K562 (cell line): Measurements from ENCODE around the gene CCDC33. TPM values are rescaled to one million over a fixed set of nuclear protein-coding genes. Genes with fewer than 3 reads are reported as not detected.

Experiments
- ATAC-seq: fragments of 200-7000 bp; cut with Tn5 transposase; 3 replicates; pipeline ENCODE4 v1.9.1; 2020; ENCODE audit warnings: moderate library complexity
- BruUV-seq: library from RNA; stranded (reverse); fragments of 400-500 nt; replicated peaks from 2 replicates; lab custom pipeline; 2021; lab: Mats Ljungman, UMichigan
- CTCF ChIA-PET: fragments of 300-600 bp; formaldehyde crosslinking; extraction: SDS; loops from one replicate; lab custom pipeline; 2021; ENCODE audit warnings: low intra/inter-chr PET ratio; lab: Yijun Ruan, JAX
- POLR2A ChIA-PET: fragments of 300-600, 350-650 bp; sonication (Branson Sonifier 250); formaldehyde crosslinking; extraction: SDS; loops from one replicate; lab custom pipeline; 2021; ENCODE audit warnings: antibody characterized with exemption, inconsistent platforms; lab: Yijun Ruan, JAX
- DNase-seq, 4 experiments: peaks; one replicate each; pipeline versions ENCODE4 v3.0.0 to v3.0.0-alpha.2; 2011 to 2018; ENCODE audit warnings: low spot score in 3 of 4, mixed read lengths in 3 of 4; ENCODE audit errors: extremely low read depth in 1 of 4
- FAIRE-seq: peaks from 2 replicates; lab custom pipeline; 2011; peaks lifted over from hg19 to GRCh38; lab: Jason Lieb, UNC
- H2AFZ ChIP-seq: 2 replicates; pipeline ENCODE4 v1.6.0; 2011; ENCODE audit warnings: low read depth, low read length, control low read depth, inconsistent platforms
- H3K27ac ChIP-seq: fragments of 200-600 bp; 3 replicates; pipeline ENCODE4 v1.8.0; 2011; ENCODE audit warnings: low read depth, mild to moderate bottlenecking, control low read depth, inconsistent platforms, low read length, moderate library complexity, mixed read lengths; ENCODE audit errors: extremely low read depth
- H3K27me3 ChIP-seq, 2 experiments: fragments of 300-600 bp in 1 of 2; 2 replicates in 1 of 2; 3 replicates in 1 of 2; pipeline versions ENCODE4 v1.6.0 to v1.8.0; 2011; ENCODE audit warnings: inconsistent platforms in 2 of 2, low read length in 2 of 2, mild to moderate bottlenecking in 1 of 2, mixed read lengths in 1 of 2, moderate library complexity in 1 of 2; ENCODE audit not compliant: control insufficient read depth in 2 of 2, insufficient read depth in 2 of 2
- H3K36me3 ChIP-seq: fragments of 300-600 bp; 3 replicates; pipeline ENCODE4 v1.8.0; 2011; ENCODE audit warnings: mild to moderate bottlenecking, low read length, inconsistent platforms; ENCODE audit not compliant: control insufficient read depth, insufficient read depth
- H3K4me1 ChIP-seq, 2 experiments: fragments of 200-600 bp in 1 of 2; replicated peaks in 1 of 2; 2 replicates in 1 of 2; 3 replicates in 1 of 2; pipeline versions ENCODE4 v1.5.1 to v1.8.0; 2011; ENCODE audit warnings: inconsistent platforms in 2 of 2, low read length in 2 of 2, mild to moderate bottlenecking in 1 of 2, mixed read lengths in 1 of 2, moderate library complexity in 1 of 2; ENCODE audit not compliant: control insufficient read depth in 2 of 2, insufficient read depth in 2 of 2
- H3K4me2 ChIP-seq: 2 replicates; pipeline ENCODE4 v1.6.1; 2011; ENCODE audit warnings: low read length, control low read depth, inconsistent platforms, mixed read lengths; ENCODE audit not compliant: insufficient read depth
- H3K4me3 ChIP-seq: fragments of 200-600 bp; sonication (generic), shearing (Covaris generic); 2 replicates; pipeline ENCODE4 v1.5.1; 2016; ENCODE audit warnings: control low read depth, inconsistent platforms
- H3K79me2 ChIP-seq: fragments of 200-600 bp; 3 replicates; pipeline ENCODE4 v1.8.0; 2011; ENCODE audit warnings: low read length, inconsistent platforms; ENCODE audit not compliant: control insufficient read depth, insufficient read depth
- H3K9ac ChIP-seq, 2 experiments: 2 replicates each; pipeline versions ENCODE4 v1.6.0 to v1.6.1; 2011; ENCODE audit warnings: low read depth in 2 of 2, low read length in 2 of 2, control low read depth in 1 of 2, inconsistent platforms in 1 of 2, mild to moderate bottlenecking in 1 of 2, mixed read lengths in 1 of 2; ENCODE audit not compliant: insufficient read depth in 1 of 2
- H3K9me1 ChIP-seq: one replicate; pipeline ENCODE4 v1.6.0; 2011; ENCODE audit warnings: inconsistent platforms, mild to moderate bottlenecking, low read length, moderate library complexity; ENCODE audit not compliant: control insufficient read depth, insufficient read depth
- H3K9me3 ChIP-seq: replicated peaks from 2 replicates; pipeline ENCODE4 v1.5.1; 2011; ENCODE audit warnings: low read depth, low read length, inconsistent platforms; ENCODE audit not compliant: control insufficient read depth, insufficient read depth
- H4K20me1 ChIP-seq: replicated peaks from 2 replicates; pipeline ENCODE4 v1.6.1; 2011; ENCODE audit warnings: low read length, inconsistent platforms, mixed read lengths; ENCODE audit not compliant: control insufficient read depth, insufficient read depth
- HDAC2 ChIP-seq: fragments of 450-650 bp; IDR thresholded peaks from 2 replicates; pipeline ENCODE4 v1.6.1; 2016; ENCODE audit warnings: mild to moderate bottlenecking
- L3MBTL2 ChIP-seq: fragments of 450-650 bp; IDR thresholded peaks from 2 replicates; pipeline ENCODE4 v1.6.1; 2016; ENCODE audit warnings: mild to moderate bottlenecking, moderate library complexity
- LEF1 ChIP-seq: fragments of 450-650 bp; IDR thresholded peaks from 2 replicates; pipeline ENCODE4 v1.6.1; 2016; ENCODE audit warnings: mild to moderate bottlenecking
- NCOR1 ChIP-seq: fragments of 450-650 bp; IDR thresholded peaks from 2 replicates; pipeline ENCODE4 v1.6.1; 2016; ENCODE audit warnings: mild to moderate bottlenecking, moderate library complexity
- NFXL1 ChIP-seq: fragments of 450-650 bp; formaldehyde crosslinking; IDR thresholded peaks from 2 replicates; pipeline ENCODE4 v1.4.0; 2021; ENCODE audit warnings: mild to moderate bottlenecking
- SMAD4 ChIP-seq: fragments of 250-450 bp; sonication (Bioruptor Pico); conservative IDR thresholded peaks from 2 replicates; pipeline ENCODE4 v1.8.0; 2021; ENCODE audit warnings: inconsistent platforms, mild to moderate bottlenecking, moderate library complexity
- SP2 ChIP-seq: IDR thresholded peaks from 2 replicates; pipeline ENCODE4 v1.6.1; 2011; ENCODE audit warnings: mild to moderate bottlenecking, low read depth, low read length, moderate library complexity; ENCODE audit not compliant: poor library complexity, severe bottlenecking; ENCODE audit errors: extremely low read depth
- TBL1XR1 ChIP-seq, 2 experiments: IDR thresholded peaks; 2 replicates each; pipeline ENCODE4 v1.6.1; 2012; ENCODE audit warnings: improper control_type of control experiment in 2 of 2, low read length in 2 of 2, mild to moderate bottlenecking in 1 of 2
- ZBTB17 ChIP-seq: fragments of 450-650 bp; formaldehyde crosslinking; IDR thresholded peaks from 2 replicates; pipeline ENCODE4 v1.4.0; 2020; ENCODE audit warnings: mild to moderate bottlenecking
- ZEB2 ChIP-seq: fragments of 450-650 bp; IDR thresholded peaks from 2 replicates; pipeline ENCODE4 v1.6.1; 2016
- ZNF551 ChIP-seq: fragments of 250-450 bp; sonication (Bioruptor Pico); IDR thresholded peaks from 2 replicates; pipeline ENCODE4 v1.5.0; 2021; ENCODE audit warnings: mild to moderate bottlenecking, moderate library complexity
- ZNF77 ChIP-seq: fragments of 250-450 bp; sonication (Bioruptor Pico); IDR thresholded peaks from 2 replicates; pipeline ENCODE4 v1.5.0; 2020
- WGBS: fragments of 100-300 bp; shearing (Covaris generic); methylation state at CpG from one replicate; pipeline ENCODE4 v1.1.6; 2016; ENCODE audit warnings: low coverage, mixed read lengths; ENCODE audit not compliant: insufficient coverage; ENCODE audit errors: missing lambda C conversion rate; 5-methylcytosine and 5-hydroxymethylcytosine counted together
- in situ Hi-C: fragments of 300-500 bp; cut with MboI; formaldehyde crosslinking; loops from 4 replicates; pipeline ENCODE4 v1.15.0; 2018; ENCODE audit warnings: inconsistent platforms, mixed read lengths
- intact Hi-C: fragments of 100-400 bp; cut with micrococcal nuclease; formaldehyde crosslinking; loops from 2 replicates; pipeline ENCODE4 v1.14.2; 2022
- polyA plus RNA-seq, 8 experiments: library from polyadenylated mRNA; depleted of rRNA in 4 of 8; stranded (reverse) in 5 of 8; unstranded in 3 of 8; fragments of >200 nt; fragmentation: Nextera tagmentation in 2 of 8; fragmentation: Illumina TruSeq in 1 of 8; extraction: Ambion mirVana in 2 of 8; extraction: Trizol in 1 of 8; gene quantifications; 2 replicates each; pipeline versions ENCODE4 v1.2.1 to v1.2.3, GENCODE V29; 2011 to 2014; ENCODE audit warnings: inconsistent platforms in 1 of 8, missing spikeins in 1 of 8
- total RNA-seq, 7 experiments: library from RNA; depleted of rRNA in 6 of 7; stranded (reverse); fragments of >200 nt in 6 of 7; fragmentation: Illumina TruSeq in 2 of 7; extraction: Trizol in 2 of 7; gene quantifications; 2 replicates each; pipeline versions ENCODE4 v1.2.1 to v1.2.3, GENCODE V29; 2011 to 2021; ENCODE audit warnings: low replicate concordance in 1 of 7
- TF ChIP-seq, protein P1 (sequence below): fragments of 450-650 bp; formaldehyde crosslinking; conservative IDR thresholded peaks from 2 replicates; pipeline ENCODE4 v1.4.0; 2022; ENCODE audit warnings: mild to moderate bottlenecking, missing genetic modification characterization
- TF ChIP-seq, protein P2 (sequence below): fragments of 250-450 bp; sonication (Bioruptor Pico); IDR thresholded peaks from 2 replicates; pipeline ENCODE4 v1.8.0; 2022; ENCODE audit warnings: moderate library complexity, mild to moderate bottlenecking, inconsistent platforms
- TF ChIP-seq, protein P3 (sequence below): fragments of 450-650 bp; IDR thresholded peaks from 2 replicates; pipeline ENCODE4 v1.6.1; 2016; ENCODE audit warnings: mild to moderate bottlenecking

The CCDC33 gene
- total and polyA plus RNA-seq, 9 of the 15 experiments (the other 6 are each of a cell fraction or from before 2014, with no cell fraction given) = 0.08 to 1.1 (median 0.15) TPM; not detected in 4

DNA sequence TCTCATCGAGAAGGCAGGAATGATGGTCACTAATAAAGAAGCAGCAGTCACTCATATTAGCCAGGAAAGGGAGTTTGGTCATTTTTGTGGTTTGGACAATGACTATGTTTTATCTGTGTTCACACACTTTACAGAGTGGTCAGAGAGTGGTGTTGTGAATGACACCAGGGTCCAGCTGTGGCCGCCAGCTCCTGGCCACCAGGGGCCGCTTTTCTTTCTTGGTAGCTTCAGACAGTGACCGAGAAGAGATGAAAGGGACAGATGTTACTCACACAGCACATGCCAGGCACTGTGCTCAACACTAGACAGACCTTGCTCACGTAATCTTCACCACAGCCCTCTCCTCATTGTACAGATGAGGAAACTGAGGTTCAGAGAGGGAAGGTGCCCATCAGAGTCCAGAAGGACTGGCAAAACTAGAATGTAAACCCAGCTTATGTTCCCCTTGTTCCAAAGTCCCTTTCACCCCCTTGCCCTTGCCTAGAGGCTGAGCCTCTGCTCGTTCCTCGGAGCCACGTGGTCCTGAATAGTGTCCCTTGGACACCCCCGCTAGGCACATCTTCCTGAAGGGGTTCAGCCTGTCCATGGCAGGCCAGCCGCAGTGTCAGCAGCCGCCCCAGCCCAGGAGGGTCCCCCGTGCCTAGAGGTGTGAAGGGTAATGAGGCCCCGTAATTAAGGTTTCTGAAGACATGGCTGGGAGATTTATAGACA is 75.8 kb downstream of the CCDC33 start:
- H3K9me1 ChIP-seq = no peaks in the 10 kb centered on the region
- no TSS peak for BruUV-seq
- H4K20me1 ChIP-seq = peaks cover 6% of the 10 kb centered on the region; the same call in 1 of the 2 replicates
- peak overlapping the region in 1 of 2 experiments; percentile 55; a peak in 1 of 4 replicates for H3K9ac ChIP-seq
- peak; percentile 98 for FAIRE-seq
- intact Hi-C loops = loop anchor here (1.0 kb wide), 1 partner anchor 8 kb away; no protein-coding TSS in a partner anchor
- peaks cover 34 to 38% of the 10 kb centered on the region in 2 experiments for H3K4me1 ChIP-seq
- POLR2A ChIA-PET = interaction anchor here (1.1 kb wide), 1 partner anchor 9 kb away, joined by 4 read pairs; no protein-coding TSS in a partner anchor
- DNase-seq = peak; percentile 79 to 85 (median 82)
- no peaks in the 10 kb centered on the region for H3K36me3 ChIP-seq
- H2AFZ ChIP-seq = peak overlapping the region; percentile 90
- no peak overlapping the region for H3K4me3 ChIP-seq
- H3K27ac ChIP-seq = peak overlapping the region; percentile 10; the same call in 1 of the 3 replicates
- peak overlapping the region; percentile 42 for H3K4me2 ChIP-seq
- H3K27me3 ChIP-seq = 0 out of 5 replicates have a peak, but pooled peaks cover 0 to 2% of the 10 kb centered on the region in 2 experiments
- no peaks in the 10 kb centered on the region for H3K9me3 ChIP-seq
- CTCF ChIA-PET = interaction anchor here (0.6 kb wide), 1 partner anchor 9 kb away, joined by 3 read pairs; no protein-coding TSS in a partner anchor
- in situ Hi-C loops = no loop called here
- peak; percentile 93 for ATAC-seq
- H3K79me2 ChIP-seq = no peaks in the 10 kb centered on the region
- 19% methylated on average over 13 of the region's 13 CpGs for WGBS
- TF ChIP-seq NCOR1 (no peak), SMAD4 (CRISPR knock-in tag) (no peak; the same call in 1 of the 2 replicates), LEF1 (peak; percentile 55; the same call in 1 of the 2 replicates), HDAC2 (0 out of 2 replicates have a peak, but pooled peaks have one; percentile 60), SP2 (no peak), ZNF551 (CRISPR knock-in tag) (no peak), L3MBTL2 (peak; percentile 93), TBL1XR1 (IDR thresholded peaks at IDR 0.05; ENCODE audit: low read length in 2 of 2) (0 out of 4 replicates have a peak, but pooled peaks of 1 of the 2 experiments have one; percentile 32), ZNF77 (CRISPR knock-in tag) (no peak), NFXL1 (no peak), ZBTB17 (CRISPR knock-in tag) (no peak), ZEB2 (0 out of 2 replicates have a peak, but pooled peaks have one; percentile 16)
- TF ChIP-seq, protein P1, sequence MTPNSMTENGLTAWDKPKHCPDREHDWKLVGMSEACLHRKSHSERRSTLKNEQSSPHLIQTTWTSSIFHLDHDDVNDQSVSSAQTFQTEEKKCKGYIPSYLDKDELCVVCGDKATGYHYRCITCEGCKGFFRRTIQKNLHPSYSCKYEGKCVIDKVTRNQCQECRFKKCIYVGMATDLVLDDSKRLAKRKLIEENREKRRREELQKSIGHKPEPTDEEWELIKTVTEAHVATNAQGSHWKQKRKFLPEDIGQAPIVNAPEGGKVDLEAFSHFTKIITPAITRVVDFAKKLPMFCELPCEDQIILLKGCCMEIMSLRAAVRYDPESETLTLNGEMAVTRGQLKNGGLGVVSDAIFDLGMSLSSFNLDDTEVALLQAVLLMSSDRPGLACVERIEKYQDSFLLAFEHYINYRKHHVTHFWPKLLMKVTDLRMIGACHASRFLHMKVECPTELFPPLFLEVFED (CRISPR knock-in tag) = no peak
- TF ChIP-seq, protein P2, sequence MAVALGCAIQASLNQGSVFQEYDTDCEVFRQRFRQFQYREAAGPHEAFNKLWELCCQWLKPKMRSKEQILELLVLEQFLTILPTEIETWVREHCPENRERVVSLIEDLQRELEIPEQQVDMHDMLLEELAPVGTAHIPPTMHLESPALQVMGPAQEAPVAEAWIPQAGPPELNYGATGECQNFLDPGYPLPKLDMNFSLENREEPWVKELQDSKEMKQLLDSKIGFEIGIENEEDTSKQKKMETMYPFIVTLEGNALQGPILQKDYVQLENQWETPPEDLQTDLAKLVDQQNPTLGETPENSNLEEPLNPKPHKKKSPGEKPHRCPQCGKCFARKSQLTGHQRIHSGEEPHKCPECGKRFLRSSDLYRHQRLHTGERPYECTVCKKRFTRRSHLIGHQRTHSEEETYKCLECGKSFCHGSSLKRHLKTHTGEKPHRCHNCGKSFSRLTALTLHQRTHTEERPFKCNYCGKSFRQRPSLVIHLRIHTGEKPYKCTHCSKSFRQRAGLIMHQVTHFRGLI = no peak
- TF ChIP-seq, protein P3, sequence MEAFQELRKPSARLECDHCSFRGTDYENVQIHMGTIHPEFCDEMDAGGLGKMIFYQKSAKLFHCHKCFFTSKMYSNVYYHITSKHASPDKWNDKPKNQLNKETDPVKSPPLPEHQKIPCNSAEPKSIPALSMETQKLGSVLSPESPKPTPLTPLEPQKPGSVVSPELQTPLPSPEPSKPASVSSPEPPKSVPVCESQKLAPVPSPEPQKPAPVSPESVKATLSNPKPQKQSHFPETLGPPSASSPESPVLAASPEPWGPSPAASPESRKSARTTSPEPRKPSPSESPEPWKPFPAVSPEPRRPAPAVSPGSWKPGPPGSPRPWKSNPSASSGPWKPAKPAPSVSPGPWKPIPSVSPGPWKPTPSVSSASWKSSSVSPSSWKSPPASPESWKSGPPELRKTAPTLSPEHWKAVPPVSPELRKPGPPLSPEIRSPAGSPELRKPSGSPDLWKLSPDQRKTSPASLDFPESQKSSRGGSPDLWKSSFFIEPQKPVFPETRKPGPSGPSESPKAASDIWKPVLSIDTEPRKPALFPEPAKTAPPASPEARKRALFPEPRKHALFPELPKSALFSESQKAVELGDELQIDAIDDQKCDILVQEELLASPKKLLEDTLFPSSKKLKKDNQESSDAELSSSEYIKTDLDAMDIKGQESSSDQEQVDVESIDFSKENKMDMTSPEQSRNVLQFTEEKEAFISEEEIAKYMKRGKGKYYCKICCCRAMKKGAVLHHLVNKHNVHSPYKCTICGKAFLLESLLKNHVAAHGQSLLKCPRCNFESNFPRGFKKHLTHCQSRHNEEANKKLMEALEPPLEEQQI = no peak
